Measurements from ENCODE around the gene ABO.
"Not testable (repeated sequence)": the region's sequence is repeated elsewhere in the genome, so short reads cannot be mapped to it uniquely, and the experiment has no call there.

Gene ABO

GRCh38 chr9:133275105-133276000 is at the start of gene ABO:
Gene ABO, minus strand, starts transcription at chr9:133275201.
- no peak for DNase-seq

- DNase-seq, result no peak
Observed at GRCh38 chr9:133323991-133324703, 49.1 kb upstream of the ABO start.

- DNase-seq, result no peak
Observed at GRCh38 chr9:133323211-133323610, 48.2 kb upstream of the ABO start.

GRCh38 chr9:133322701-133323100 is 47.7 kb upstream of the ABO start:
- no peak for DNase-seq

- DNase-seq, result no peak
Observed at GRCh38 chr9:133321411-133321935, 46.5 kb upstream of the ABO start.

GRCh38 chr9:133320421-133320881 is 45.5 kb upstream of the ABO start:
- no peak for DNase-seq

- not testable (repeated sequence) for DNase-seq
Observed at GRCh38 chr9:133317551-133317950, 42.5 kb upstream of the ABO start.

GRCh38 chr9:133315997-133316396 is 41.0 kb upstream of the ABO start:
- DNase-seq, result no peak

- DNase-seq, result no peak
Observed at GRCh38 chr9:133309608-133310007, 34.6 kb upstream of the ABO start.

- no peak for DNase-seq
Observed at GRCh38 chr9:133307301-133307700, 32.3 kb upstream of the ABO start.

GRCh38 chr9:133306242-133307204 is 31.5 kb upstream of the ABO start:
- no peak for DNase-seq

GRCh38 chr9:133305731-133306130 is 30.7 kb upstream of the ABO start:
- DNase-seq, result no peak

GRCh38 chr9:133304477-133305377 is 29.7 kb upstream of the ABO start:
- DNase-seq, result no peak

GRCh38 chr9:133304158-133304470 is 29.1 kb upstream of the ABO start:
- no peak for DNase-seq

- no peak for DNase-seq
Observed at GRCh38 chr9:133303266-133304157, 28.5 kb upstream of the ABO start.

- DNase-seq, result no peak
Observed at GRCh38 chr9:133301253-133302230, 26.5 kb upstream of the ABO start.

- not testable (repeated sequence) for DNase-seq
Observed at GRCh38 chr9:133299996-133300395, 25.0 kb upstream of the ABO start.

GRCh38 chr9:133294257-133294656 is 19.3 kb upstream of the ABO start:
- DNase-seq, result no peak

GRCh38 chr9:133290751-133291302 is 15.8 kb upstream of the ABO start:
- no peak for DNase-seq
